ENCODE measurements around the gene PIAS4. TPM values are rescaled to one million over a fixed set of nuclear protein-coding genes. Genes with fewer than 3 reads are reported as not detected.

The PIAS4 gene
- total and polyA plus RNA-seq, 9 of the 15 experiments (the other 6 are each of a cell fraction or from before 2014, with no cell fraction given), result 0.27 to 34.9 (median 14.4) TPM

- in situ Hi-C loops (cut with MboI), result no loop called here
- no peak overlapping the region for H2AFZ ChIP-seq (ENCODE audit: low read depth, low read length)
- DNase-seq (ENCODE audit: extremely low read depth in 1 of 4, low spot score in 3 of 4) (no peak), FAIRE-seq (no peak), ATAC-seq (no peak)
- peak overlapping the region; percentile 89 to 95; a peak in 3 of 4 replicates for H3K9ac ChIP-seq (ENCODE audit: insufficient read depth in 1 of 2, low read depth in 2 of 2, low read length in 2 of 2)
- WGBS (ENCODE audit: insufficient coverage, low coverage, missing lambda C conversion rate), result 71% methylated on average over 24 of the region's 30 CpGs
- intact Hi-C loops (cut with micrococcal nuclease), result loop anchor here (10.0 kb wide), 1 partner anchor 122 kb away; the partner anchor contains the start of genes ANKRD24 and SIRT6
- peaks cover 60% of the 10 kb centered on the region for H4K20me1 ChIP-seq (replicated peaks; ENCODE audit: control insufficient read depth, insufficient read depth, low read length)
- H3K27ac ChIP-seq (ENCODE audit: extremely low read depth, low read depth, low read length), result peak overlapping the region; percentile 95
- peaks cover 62% of the 10 kb centered on the region; the same call in 2 of the 3 replicates for H3K36me3 ChIP-seq (ENCODE audit: control insufficient read depth, insufficient read depth, low read length)
- peak overlapping the region; percentile 95 for H3K4me3 ChIP-seq
- H3K27me3 ChIP-seq (ENCODE audit: control insufficient read depth in 2 of 2, insufficient read depth in 2 of 2, low read length in 2 of 2), result no peaks in the 10 kb centered on the region
- peaks cover 36 to 87% of the 10 kb centered on the region in 2 experiments; a peak in 4 of 5 replicates for H3K4me1 ChIP-seq (replicated peaks in 1 of 2; ENCODE audit: control insufficient read depth in 2 of 2, insufficient read depth in 2 of 2, low read length in 2 of 2)
- CTCF ChIA-PET (ENCODE audit: low intra/inter-chr PET ratio), result no interaction called here
- H3K9me3 ChIP-seq (replicated peaks; ENCODE audit: control insufficient read depth, insufficient read depth, low read depth, low read length), result no peaks in the 10 kb centered on the region
- BruUV-seq (replicated peaks), result no TSS peak
- H3K79me2 ChIP-seq (ENCODE audit: control insufficient read depth, insufficient read depth, low read length), result peaks cover 78% of the 10 kb centered on the region
- POLR2A ChIA-PET, result interaction anchor here (0.6 to 0.7 kb wide), 2 partner anchors 53 to 92 kb away, joined by 3 to 4 read pairs; no protein-coding TSS in a partner anchor
- H3K9me1 ChIP-seq (ENCODE audit: control insufficient read depth, insufficient read depth, low read length), result peaks cover 20% of the 10 kb centered on the region
- peak overlapping the region; percentile 82 for H3K4me2 ChIP-seq (ENCODE audit: insufficient read depth, low read length)
- no peak for TF ChIP-seq ZNF444 (CRISPR knock-in tag; IDR thresholded peaks at IDR 0.05)
- peak; percentile 42; the same call in 1 of the 2 replicates for TF ChIP-seq HDAC2 (IDR thresholded peaks at IDR 0.05)
- TF ChIP-seq, protein P1, sequence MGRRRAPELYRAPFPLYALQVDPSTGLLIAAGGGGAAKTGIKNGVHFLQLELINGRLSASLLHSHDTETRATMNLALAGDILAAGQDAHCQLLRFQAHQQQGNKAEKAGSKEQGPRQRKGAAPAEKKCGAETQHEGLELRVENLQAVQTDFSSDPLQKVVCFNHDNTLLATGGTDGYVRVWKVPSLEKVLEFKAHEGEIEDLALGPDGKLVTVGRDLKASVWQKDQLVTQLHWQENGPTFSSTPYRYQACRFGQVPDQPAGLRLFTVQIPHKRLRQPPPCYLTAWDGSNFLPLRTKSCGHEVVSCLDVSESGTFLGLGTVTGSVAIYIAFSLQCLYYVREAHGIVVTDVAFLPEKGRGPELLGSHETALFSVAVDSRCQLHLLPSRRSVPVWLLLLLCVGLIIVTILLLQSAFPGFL (CRISPR knock-in tag; IDR thresholded peaks at IDR 0.05), result no peak
- no peak for TF ChIP-seq ZFP36 (IDR thresholded peaks at IDR 0.05; ENCODE audit: low read depth, low read length, partially characterized antibody)
- peak; percentile 53 for TF ChIP-seq RBM22 (IDR thresholded peaks at IDR 0.05; ENCODE audit: low read depth, low read length, poor library complexity, severe bottlenecking)
- no peak for TF ChIP-seq CC2D1A (IDR thresholded peaks at IDR 0.05)
- no peak for TF ChIP-seq PCBP1 (IDR thresholded peaks at IDR 0.05; ENCODE audit: low read depth, low read length, poor library complexity, severe bottlenecking)
- no peak for TF ChIP-seq HDGF (IDR thresholded peaks at IDR 0.05)
- TF ChIP-seq ZC3H4 (CRISPR knock-in tag; IDR thresholded peaks at IDR 0.05; ENCODE audit: borderline replicate concordance), result no peak
- no peak for TF ChIP-seq CCNT2 (IDR thresholded peaks at IDR 0.05; ENCODE audit: borderline replicate concordance, extremely low read depth, insufficient read length, low read depth, low read length)
- TF ChIP-seq ADNP (tag; IDR thresholded peaks at IDR 0.05), result peak; percentile 84
- TF ChIP-seq EP400 (IDR thresholded peaks at IDR 0.05), result no peak
- TF ChIP-seq, protein P2, sequence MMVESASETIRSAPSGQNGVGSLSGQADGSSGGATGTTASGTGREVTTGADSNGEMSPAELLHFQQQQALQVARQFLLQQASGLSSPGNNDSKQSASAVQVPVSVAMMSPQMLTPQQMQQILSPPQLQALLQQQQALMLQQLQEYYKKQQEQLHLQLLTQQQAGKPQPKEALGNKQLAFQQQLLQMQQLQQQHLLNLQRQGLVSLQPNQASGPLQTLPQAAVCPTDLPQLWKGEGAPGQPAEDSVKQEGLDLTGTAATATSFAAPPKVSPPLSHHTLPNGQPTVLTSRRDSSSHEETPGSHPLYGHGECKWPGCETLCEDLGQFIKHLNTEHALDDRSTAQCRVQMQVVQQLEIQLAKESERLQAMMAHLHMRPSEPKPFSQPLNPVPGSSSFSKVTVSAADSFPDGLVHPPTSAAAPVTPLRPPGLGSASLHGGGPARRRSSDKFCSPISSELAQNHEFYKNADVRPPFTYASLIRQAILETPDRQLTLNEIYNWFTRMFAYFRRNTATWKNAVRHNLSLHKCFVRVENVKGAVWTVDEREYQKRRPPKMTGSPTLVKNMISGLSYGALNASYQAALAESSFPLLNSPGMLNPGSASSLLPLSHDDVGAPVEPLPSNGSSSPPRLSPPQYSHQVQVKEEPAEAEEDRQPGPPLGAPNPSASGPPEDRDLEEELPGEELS (CRISPR knock-in tag; IDR thresholded peaks at IDR 0.05; ENCODE audit: borderline replicate concordance), result no peak
- TF ChIP-seq SMAD2 (IDR thresholded peaks at IDR 0.05; ENCODE audit: low read depth, low read length), result no peak
- TF ChIP-seq ZNF512 (tag; IDR thresholded peaks at IDR 0.05), result no peak
- TF ChIP-seq FOXP1 (CRISPR knock-in tag; IDR thresholded peaks at IDR 0.05), result no peak
These were observed 55.2 kb downstream of the PIAS4 start for GRCh38 chr19:4062419-4063368.
